GM19099 (cell line): ENCODE data around the gene DLL1.

Experiments
- POLR2A ChIP-seq: IDR thresholded peaks from 3 replicates; pipeline ENCODE4 v1.6.1; 2011; ENCODE audit warnings: low read depth; ENCODE audit not compliant: insufficient read length; ENCODE audit errors: extremely low read depth

The DLL1 gene, protein sequence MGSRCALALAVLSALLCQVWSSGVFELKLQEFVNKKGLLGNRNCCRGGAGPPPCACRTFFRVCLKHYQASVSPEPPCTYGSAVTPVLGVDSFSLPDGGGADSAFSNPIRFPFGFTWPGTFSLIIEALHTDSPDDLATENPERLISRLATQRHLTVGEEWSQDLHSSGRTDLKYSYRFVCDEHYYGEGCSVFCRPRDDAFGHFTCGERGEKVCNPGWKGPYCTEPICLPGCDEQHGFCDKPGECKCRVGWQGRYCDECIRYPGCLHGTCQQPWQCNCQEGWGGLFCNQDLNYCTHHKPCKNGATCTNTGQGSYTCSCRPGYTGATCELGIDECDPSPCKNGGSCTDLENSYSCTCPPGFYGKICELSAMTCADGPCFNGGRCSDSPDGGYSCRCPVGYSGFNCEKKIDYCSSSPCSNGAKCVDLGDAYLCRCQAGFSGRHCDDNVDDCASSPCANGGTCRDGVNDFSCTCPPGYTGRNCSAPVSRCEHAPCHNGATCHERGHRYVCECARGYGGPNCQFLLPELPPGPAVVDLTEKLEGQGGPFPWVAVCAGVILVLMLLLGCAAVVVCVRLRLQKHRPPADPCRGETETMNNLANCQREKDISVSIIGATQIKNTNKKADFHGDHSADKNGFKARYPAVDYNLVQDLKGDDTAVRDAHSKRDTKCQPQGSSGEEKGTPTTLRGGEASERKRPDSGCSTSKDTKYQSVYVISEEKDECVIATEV

DNA sequence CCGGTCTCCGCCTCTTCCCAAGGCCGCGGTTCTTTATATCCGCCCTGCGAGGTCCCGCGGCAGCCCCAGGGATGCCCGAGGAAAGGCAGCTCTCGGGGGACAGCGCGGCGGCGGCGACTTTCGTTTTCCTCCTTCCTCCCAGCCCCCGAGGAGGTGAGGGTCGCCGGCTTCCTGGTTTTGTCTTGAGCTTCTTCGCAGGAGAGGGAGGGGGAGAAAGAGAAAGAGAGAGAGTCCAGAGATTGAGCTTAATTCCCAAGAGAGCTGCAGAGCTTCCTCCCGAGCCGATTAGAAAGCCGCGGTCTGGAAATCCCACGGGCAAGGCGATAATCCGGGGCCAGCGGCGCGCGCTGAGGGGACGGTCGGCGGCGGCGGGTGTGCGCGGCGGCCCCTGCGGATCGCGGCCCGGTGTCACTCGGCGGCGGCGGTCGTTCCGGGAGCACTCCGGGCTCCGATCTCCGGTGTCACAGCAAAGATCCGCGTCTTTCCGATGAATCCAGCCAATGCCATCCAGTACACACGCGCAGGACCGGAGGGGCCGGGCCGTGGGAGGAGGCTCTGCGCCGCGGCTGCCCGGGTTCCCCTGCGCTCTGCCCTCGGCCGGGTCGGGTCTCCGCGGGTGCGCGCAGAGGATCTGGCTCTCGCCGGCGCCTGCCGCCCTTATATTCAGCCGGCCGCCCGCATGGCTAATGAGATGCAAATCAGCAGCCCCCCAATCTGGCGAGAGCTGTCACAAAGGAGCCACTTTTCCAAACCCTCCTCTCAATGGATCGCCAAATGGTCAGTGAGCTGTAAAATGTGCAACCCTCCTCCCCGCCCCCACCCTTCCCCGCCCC lies at the start of gene DLL1:
Gene DLL1 (minus strand): TSS at position 783 of the 833 bp plus-strand sequence. CDS start 939 bp downstream, outside the sequence.
- peak; percentile 53 for TF ChIP-seq POLR2A

DNA sequence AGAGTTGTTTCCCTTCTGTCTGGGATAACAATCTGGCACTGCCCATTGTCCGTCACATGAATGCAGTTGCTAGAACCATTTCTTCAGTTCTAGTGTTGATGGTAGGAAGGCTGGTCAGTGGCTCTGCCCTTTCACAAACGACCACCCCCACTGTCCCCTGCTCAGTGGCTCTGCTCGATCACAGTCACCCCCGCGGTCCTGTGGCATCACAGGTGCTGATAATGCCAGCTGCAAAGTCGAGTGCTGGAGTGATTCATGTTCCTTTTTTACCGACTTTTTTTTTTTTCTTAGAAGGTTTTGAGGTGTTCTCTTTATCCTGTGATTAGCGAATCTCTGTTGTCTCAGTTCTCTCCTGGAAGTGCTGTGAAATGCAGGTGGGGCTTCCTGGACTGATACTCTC lies 38.4 kb upstream of the DLL1 start:
- TF ChIP-seq POLR2A = no peak

DNA sequence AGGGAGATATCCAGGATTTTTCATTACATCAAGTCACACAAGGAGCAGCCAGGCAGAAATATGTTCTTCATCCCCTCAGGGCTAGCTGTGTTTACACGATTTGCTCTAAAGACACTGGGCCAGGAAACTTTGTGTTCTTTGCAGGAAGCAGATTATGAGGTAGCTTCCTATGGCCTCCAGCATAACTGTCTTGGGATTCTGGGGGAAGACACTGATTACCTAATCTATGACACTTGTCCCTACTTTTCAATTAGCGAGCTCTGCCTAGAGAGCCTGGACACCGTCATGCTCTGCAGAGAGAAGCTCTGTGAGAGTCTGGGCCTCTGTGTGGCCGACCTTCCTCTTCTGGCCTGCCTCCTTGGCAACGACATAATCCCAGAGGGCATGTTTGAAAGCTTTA lies 26.8 kb upstream of the DLL1 start:
- no peak for TF ChIP-seq POLR2A

DNA sequence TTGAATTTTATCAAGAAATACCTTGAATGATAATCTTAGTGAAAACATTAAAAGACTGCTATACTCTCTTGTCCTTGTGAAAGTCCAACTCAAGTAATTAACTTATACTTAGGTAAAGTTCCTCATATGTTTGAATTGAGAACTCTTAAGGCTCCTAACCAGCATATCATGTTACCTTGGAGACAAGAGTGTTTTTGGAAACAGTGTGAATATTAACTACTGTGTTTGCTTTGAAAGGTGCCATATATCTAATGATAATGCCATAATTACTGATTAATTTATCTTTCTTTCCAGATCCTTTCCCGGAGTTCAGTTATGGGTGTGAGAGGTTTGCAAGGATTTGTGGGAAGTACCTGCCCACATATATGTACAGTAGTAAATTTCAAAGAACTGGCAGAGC lies 26.2 kb upstream of the DLL1 start:
- no peak for TF ChIP-seq POLR2A

DNA sequence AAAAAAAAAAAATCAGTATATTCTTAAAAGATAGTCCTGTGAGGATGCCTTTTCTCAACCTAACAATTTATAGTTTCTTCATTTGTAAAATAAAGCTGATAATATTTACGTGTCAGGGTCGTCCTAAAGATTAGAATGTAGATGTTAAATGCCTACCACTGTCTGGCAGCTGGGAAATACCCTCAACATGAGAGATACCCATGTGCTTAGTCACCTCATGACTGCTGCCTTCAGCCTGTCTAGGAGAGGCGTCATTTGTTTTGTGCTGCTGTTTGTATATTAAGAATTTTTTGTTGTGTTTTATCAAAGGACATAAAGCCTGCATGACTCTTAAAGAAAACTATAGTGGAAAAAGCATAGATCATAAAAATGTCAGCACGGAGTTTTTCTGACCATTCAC lies 25.2 kb upstream of the DLL1 start:
- TF ChIP-seq POLR2A = no peak

DNA sequence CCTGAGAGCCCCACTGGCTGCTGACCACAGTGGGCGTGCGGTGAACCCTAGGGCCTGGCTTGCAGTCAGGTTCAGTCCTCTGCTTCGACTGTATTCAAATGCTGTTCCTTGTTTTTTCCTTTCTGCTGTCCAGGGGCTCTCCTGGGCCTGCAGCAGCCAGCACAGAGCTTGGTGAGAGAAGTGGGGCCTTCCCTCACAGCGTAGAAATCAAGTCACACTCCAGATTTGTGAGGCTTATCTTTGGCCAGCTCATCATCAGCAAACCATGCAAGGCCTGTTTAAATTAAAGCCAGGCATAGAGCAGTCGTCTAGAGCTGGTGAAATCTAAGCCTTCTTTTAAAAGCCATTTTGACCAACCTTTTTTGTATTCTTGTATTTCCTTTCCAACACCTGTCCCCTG lies 24.1 kb upstream of the DLL1 start:
- no peak for TF ChIP-seq POLR2A

DNA sequence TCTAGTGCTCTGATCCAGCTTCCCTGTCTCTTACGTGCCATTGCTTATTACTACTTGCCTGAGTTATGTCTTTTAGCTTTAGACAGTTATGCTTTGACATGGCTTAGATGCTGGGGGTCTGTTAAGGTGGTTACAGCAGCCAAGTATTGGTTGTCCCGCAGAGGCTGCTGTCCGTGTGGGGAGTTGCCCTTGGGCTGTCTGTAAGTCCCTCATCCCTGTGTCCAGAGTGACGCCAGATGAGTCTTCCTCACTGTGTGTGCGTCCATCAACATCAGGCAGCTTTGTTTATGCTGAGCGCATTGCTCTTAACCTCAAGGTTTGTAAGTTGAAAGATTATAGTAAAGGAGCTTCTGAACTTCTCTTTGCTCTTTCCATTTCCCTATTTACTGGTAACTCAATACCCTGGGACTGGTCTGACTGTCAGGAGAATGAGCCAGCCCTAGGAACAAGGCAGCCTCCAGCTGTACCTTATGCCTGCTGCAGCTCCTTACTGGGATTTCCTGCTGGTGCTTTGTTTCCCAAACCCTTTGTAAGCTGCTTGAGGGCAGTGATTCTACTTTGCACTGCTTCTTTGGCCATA lies 22.9 kb upstream of the DLL1 start:
- TF ChIP-seq POLR2A = no peak

DNA sequence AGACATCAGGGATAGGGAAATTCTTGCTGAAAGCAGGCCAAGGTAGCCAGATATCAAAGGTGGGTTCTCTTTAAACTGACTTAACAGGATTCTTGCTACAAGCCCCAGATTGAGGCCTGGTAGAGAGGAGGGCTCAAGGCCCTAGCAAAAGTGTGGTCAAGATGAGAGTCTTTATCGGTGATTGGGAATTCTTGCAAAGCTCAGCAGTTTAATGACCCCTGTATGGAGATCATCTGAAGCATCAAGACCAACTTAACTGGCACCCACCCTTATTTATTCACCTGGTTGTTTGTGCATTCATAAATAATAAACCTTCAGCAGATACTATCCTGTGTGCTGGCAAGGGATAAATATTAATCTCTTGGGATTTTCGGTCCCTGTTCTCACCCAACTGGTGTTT lies 22.0 kb upstream of the DLL1 start:
- TF ChIP-seq POLR2A = no peak

DNA sequence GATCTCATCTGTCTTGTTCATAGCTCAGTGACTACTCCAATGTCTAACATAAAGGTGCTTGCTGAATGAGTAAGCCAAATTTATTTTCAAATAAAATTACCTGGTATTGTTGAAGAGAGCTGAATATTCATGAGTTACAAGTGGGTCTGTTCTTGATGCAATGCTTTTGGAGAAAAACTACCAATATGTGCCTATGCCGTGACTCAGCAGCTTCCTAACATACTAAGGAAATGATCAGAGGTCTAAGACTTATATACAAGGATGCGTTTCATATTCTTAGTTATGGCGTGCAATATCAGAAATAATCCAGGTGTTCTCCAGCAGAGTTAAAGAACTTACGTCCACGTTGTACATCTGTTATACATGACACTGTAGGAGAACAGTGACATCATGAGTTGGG lies 20.8 kb upstream of the DLL1 start:
- no peak for TF ChIP-seq POLR2A

DNA sequence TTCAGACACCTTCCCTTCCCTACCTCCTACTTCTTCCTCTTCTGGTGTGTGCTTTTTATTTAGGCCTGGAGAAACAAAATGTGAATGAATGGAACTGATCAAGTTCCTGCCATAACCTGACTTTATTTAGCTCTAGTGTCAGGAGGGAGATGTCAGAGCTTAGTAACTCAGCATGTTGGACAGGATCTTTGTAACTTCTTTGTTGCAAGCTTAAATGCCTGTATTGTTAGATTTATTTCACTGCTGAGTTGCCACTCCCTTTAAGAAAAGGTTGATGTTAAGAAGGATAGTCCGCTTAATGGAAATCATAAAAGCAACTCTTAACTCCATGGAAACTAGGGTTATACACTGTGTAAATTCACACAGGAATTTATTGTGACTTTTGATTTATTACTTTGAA lies 17.9 kb upstream of the DLL1 start:
- TF ChIP-seq POLR2A = no peak

DNA sequence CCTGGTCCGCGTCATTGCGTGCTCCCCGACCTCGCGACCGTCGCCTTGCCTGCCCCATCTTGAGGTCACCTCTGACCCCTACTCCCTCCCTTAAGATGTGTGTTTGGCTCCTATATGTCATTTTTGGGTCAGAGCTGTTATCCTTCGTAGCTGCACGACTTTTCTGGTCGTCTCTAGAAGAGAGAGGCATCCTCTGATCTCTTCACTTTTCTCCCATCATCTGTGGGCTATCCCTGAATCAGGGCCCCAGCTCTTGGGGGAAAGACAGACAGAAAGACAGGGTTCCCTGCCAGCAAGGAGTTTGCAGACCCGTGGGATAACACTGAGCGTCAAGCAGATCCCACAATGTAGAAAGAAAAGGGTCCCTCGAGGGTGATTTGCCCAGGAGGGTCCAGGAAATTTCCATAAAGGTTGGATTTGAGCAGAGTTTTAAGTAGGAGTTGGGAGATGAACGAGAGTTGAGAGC lies 16.2 kb upstream of the DLL1 start:
- no peak for TF ChIP-seq POLR2A

DNA sequence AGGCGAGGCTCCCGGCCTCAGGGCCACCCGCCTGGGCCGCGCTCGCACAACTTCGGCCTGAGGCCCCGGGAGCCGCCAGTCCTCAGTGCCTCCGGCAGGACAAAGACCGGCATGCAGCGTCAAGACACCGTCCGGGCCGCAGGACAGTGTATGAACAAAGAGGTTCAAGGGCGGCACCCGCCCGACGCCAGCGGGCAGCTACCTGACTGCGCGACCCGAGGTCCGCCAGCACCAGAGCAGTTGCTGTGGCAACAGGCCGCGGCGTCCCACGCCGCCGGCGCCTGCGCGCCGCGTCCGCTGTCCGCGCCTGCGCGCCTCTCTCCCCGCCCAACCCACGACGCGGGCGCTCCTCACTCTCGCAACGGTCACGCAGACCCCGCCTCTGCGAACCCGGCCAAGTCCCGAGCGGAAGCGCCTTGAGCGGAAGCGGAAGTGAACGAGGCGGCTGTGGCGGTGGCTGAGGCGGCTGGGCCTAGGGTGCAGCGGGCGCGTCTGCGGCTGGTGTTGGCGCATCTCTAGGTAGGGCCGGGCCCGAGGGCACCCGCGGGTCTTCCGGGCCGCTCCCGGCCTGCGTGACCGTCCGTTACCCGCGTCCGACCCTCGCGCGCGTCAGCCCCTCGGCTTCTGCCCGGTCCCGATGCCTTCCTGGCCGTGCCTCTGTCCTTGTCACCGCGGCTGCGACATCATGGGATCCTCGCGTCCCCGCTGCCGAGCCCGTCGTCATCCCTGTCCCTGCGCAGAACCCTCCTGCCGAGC lies 15.6 kb upstream of the DLL1 start, which contains the start of gene FAM120B:
Gene FAM120B (plus strand): TSS at position 435 of the 756 bp plus-strand sequence. CDS start 10,633 bp downstream, outside the sequence.
- TF ChIP-seq POLR2A = peak; percentile 98

DNA sequence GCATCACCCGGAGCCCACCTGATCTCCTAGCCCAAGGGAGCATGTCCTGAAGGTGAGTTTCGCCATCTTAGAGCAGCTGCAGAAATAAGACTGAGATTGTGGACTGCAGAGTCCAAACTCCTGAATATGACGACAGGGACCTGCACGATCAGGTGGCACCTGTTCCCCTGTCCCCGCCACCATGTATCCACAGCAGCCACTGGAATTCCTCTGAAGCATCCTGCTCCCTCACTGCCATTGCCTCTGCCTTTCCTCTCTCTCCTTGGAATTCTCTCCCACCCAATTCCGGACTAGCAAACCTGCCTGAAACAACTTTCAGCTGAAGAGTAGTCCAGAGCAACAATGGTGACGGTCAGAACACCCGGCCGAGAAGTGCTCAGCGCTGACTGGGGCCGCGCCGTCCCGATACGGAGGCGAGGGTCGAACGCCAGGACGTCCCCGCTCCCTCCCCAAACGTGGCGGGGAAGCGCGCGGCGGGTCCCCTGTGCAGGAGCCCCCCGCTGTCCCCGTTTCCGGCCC lies 15.0 kb upstream of the DLL1 start:
- TF ChIP-seq POLR2A = no peak

DNA sequence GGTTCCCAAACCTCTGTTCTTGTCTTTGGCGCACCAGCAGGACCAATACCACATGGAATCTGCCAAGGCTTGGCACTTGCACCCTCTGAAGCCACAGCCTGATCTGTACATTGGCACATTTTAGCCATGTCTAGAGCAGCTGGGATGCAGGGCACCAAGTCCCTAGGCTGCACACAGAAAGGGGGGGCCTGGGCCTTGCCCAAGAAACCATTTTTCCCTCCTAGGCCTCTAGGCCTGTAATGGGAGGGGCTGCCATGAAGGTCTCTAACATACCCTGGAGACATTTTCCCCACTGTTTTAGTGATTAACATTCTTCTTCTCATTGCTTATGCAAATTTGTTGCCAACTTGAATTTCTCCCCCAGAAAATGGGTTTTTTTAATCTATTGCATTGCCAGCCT lies 10.3 kb upstream of the DLL1 start:
- no peak for TF ChIP-seq POLR2A
